ENCODE data around the gene CTNNA2.

DNA sequence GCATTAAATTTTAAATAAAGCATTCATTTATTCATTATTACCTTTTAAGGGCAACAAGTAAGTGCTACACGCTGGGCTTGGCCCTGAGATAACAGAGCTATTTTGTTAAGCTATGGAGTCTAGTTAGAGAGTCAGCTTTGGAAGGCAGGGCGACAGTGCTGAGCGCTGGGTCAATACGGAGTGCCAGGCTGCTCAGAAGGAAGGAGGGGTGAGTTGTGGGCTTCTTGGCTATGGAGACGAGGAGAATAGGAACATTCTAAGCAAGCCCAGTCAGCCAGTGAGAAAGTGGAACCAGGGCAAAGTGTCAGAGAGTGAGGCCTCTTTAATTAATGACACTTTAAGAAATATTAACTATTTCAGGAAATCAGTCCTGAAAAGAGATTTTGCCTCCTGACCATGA lies 503.3 kb downstream of the CTNNA2 start:
- TF ChIP-seq POLR2AphosphoS5 (IDR thresholded peaks at IDR 0.05; ENCODE audit: low read depth, low read length) (no peak), CTCF (IDR thresholded peaks at IDR 0.05) (no peak), SIN3A (IDR thresholded peaks at IDR 0.05; ENCODE audit: borderline replicate concordance, insufficient read depth, low read depth, low read length) (no peak)
- TF ChIP-seq, protein P1, sequence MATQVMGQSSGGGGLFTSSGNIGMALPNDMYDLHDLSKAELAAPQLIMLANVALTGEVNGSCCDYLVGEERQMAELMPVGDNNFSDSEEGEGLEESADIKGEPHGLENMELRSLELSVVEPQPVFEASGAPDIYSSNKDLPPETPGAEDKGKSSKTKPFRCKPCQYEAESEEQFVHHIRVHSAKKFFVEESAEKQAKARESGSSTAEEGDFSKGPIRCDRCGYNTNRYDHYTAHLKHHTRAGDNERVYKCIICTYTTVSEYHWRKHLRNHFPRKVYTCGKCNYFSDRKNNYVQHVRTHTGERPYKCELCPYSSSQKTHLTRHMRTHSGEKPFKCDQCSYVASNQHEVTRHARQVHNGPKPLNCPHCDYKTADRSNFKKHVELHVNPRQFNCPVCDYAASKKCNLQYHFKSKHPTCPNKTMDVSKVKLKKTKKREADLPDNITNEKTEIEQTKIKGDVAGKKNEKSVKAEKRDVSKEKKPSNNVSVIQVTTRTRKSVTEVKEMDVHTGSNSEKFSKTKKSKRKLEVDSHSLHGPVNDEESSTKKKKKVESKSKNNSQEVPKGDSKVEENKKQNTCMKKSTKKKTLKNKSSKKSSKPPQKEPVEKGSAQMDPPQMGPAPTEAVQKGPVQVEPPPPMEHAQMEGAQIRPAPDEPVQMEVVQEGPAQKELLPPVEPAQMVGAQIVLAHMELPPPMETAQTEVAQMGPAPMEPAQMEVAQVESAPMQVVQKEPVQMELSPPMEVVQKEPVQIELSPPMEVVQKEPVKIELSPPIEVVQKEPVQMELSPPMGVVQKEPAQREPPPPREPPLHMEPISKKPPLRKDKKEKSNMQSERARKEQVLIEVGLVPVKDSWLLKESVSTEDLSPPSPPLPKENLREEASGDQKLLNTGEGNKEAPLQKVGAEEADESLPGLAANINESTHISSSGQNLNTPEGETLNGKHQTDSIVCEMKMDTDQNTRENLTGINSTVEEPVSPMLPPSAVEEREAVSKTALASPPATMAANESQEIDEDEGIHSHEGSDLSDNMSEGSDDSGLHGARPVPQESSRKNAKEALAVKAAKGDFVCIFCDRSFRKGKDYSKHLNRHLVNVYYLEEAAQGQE (IDR thresholded peaks at IDR 0.05; ENCODE audit: insufficient read depth in 1 of 2, low read depth in 2 of 2, low read length in 1 of 2), result no peak

Measured in Panc1 (cell line).